ENCODE results near the gene RPH3AL.

RPH3AL gene

GRCh38 chr17:263271-263670 lies 89.3 kb downstream of the RPH3AL start:
- no peak for DNase-seq
- Histone ChIP-seq H3K36me3 (ENCODE audit: control insufficient read depth, insufficient read depth, low read length) (no peaks in the 10 kb centered on the region), H3K4me1 (ENCODE audit: control insufficient read depth, insufficient read depth, low read length, poor library complexity, severe bottlenecking) (no peaks in the 10 kb centered on the region), H3K4me3 (ENCODE audit: insufficient read depth, low read depth, low read length, poor library complexity, severe bottlenecking) (no peak overlapping the region), H3K9me3 (ENCODE audit: control insufficient read depth, low read length) (no peaks in the 10 kb centered on the region), H3K27ac (ENCODE audit: insufficient read depth, low read length, poor library complexity, severe bottlenecking) (no peak overlapping the region), H3K27me3 (replicated peaks; ENCODE audit: control insufficient read depth, insufficient read depth, low read length, poor library complexity, severe bottlenecking) (no peaks in the 10 kb centered on the region)

- Histone ChIP-seq H3K9me3 (ENCODE audit: control insufficient read depth, low read length) (no peaks in the 10 kb centered on the region), H3K4me1 (ENCODE audit: control insufficient read depth, insufficient read depth, low read length, poor library complexity, severe bottlenecking) (no peaks in the 10 kb centered on the region), H3K36me3 (ENCODE audit: control insufficient read depth, insufficient read depth, low read length) (no peaks in the 10 kb centered on the region), H3K27ac (ENCODE audit: insufficient read depth, low read length, poor library complexity, severe bottlenecking) (no peak overlapping the region), H3K4me3 (ENCODE audit: insufficient read depth, low read depth, low read length, poor library complexity, severe bottlenecking) (no peak overlapping the region), H3K27me3 (replicated peaks; ENCODE audit: control insufficient read depth, insufficient read depth, low read length, poor library complexity, severe bottlenecking) (no peaks in the 10 kb centered on the region)
- DNase-seq: no peak
Measured at GRCh38 chr17:261635-262034, 91.0 kb downstream of the RPH3AL start.

- H3K4me1 ChIP-seq (ENCODE audit: control insufficient read depth, insufficient read depth, low read length, poor library complexity, severe bottlenecking): no peaks in the 10 kb centered on the region
- H3K27ac ChIP-seq (ENCODE audit: insufficient read depth, low read length, poor library complexity, severe bottlenecking): no peak overlapping the region
- H3K27me3 ChIP-seq (replicated peaks; ENCODE audit: control insufficient read depth, insufficient read depth, low read length, poor library complexity, severe bottlenecking): no peaks in the 10 kb centered on the region
- DNase-seq: no peak
- H3K9me3 ChIP-seq (ENCODE audit: control insufficient read depth, low read length): no peaks in the 10 kb centered on the region
- H3K36me3 ChIP-seq (ENCODE audit: control insufficient read depth, insufficient read depth, low read length): no peaks in the 10 kb centered on the region
- no peak overlapping the region for H3K4me3 ChIP-seq (ENCODE audit: insufficient read depth, low read depth, low read length, poor library complexity, severe bottlenecking)
Measured at GRCh38 chr17:260944-261343, 91.7 kb downstream of the RPH3AL start.

DNA sequence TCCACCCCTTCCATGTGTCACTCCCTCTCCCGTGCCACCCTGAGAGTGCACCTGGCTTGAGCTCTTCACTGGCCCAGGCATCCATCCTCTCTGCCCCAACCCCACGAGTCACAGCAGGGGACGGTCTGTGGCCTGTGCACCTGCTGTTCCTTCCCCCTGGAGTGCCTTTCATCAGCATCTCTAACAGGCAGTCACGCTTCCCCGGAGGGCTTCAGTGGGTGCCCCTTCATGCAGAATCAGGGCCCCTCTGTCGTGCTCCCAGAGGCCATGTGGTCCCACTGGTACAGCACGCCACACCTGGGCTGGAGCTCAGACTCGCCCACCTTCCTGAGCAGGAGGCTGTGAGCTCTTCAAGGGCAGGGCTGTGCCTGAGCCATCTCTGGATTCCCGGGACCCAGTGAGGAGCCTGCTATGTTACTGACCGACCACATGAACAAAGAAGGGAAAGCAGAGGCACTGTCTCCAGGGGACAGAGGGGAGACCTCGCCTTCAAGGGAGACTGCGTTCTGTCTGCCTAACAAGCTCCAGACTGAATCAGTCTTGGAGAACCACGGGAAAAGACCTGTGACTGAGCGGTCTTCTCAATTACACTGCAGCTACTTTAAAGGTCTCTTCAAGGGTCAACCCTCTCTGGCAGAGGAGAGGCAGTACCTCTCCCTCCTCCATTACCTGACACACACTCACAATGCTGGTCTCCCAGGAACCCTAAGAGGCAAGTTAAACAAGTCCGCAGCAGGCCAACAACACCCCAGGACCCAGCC lies 92.4 kb downstream of the RPH3AL start:
- Histone ChIP-seq H3K4me1 (ENCODE audit: control insufficient read depth, insufficient read depth, low read length, poor library complexity, severe bottlenecking) (no peaks in the 10 kb centered on the region), H3K27ac (ENCODE audit: insufficient read depth, low read length, poor library complexity, severe bottlenecking) (no peak overlapping the region), H3K4me3 (ENCODE audit: insufficient read depth, low read depth, low read length, poor library complexity, severe bottlenecking) (no peak overlapping the region), H3K27me3 (replicated peaks; ENCODE audit: control insufficient read depth, insufficient read depth, low read length, poor library complexity, severe bottlenecking) (no peaks in the 10 kb centered on the region), H3K36me3 (ENCODE audit: control insufficient read depth, insufficient read depth, low read length) (no peaks in the 10 kb centered on the region), H3K9me3 (ENCODE audit: control insufficient read depth, low read length) (no peaks in the 10 kb centered on the region)
- DNase-seq: no peak

GRCh38 chr17:259341-259976 lies 93.1 kb downstream of the RPH3AL start:
- no peak for DNase-seq
- no peaks in the 10 kb centered on the region for H3K36me3 ChIP-seq (ENCODE audit: control insufficient read depth, insufficient read depth, low read length)
- H3K9me3 ChIP-seq (ENCODE audit: control insufficient read depth, low read length): no peaks in the 10 kb centered on the region
- no peak overlapping the region for H3K27ac ChIP-seq (ENCODE audit: insufficient read depth, low read length, poor library complexity, severe bottlenecking)
- H3K27me3 ChIP-seq (replicated peaks; ENCODE audit: control insufficient read depth, insufficient read depth, low read length, poor library complexity, severe bottlenecking): no peaks in the 10 kb centered on the region
- H3K4me3 ChIP-seq (ENCODE audit: insufficient read depth, low read depth, low read length, poor library complexity, severe bottlenecking): no peak overlapping the region
- no peaks in the 10 kb centered on the region for H3K4me1 ChIP-seq (ENCODE audit: control insufficient read depth, insufficient read depth, low read length, poor library complexity, severe bottlenecking)

DNA sequence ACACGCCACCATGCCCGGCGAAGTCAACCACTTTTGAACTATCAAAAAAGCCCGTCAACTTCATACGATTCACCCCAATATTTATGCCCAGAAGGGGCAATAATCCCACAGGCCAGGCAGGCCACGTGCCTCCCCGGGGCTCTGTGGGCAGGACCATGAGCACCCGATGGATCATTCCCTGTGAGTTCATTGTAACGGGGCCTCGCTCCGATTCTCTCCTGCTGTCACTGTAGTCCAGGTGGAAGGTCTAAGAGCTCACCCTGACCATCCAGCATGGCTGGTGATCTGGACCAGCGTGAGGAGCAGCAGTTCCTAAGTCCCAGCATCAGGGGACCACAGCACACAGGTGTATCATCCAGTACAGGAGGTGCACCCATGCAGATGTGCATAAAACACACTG lies 93.7 kb downstream of the RPH3AL start:
- no peak overlapping the region for H3K27ac ChIP-seq (ENCODE audit: insufficient read depth, low read length, poor library complexity, severe bottlenecking)
- H3K9me3 ChIP-seq (ENCODE audit: control insufficient read depth, low read length): no peaks in the 10 kb centered on the region
- H3K4me3 ChIP-seq (ENCODE audit: insufficient read depth, low read depth, low read length, poor library complexity, severe bottlenecking): no peak overlapping the region
- no peaks in the 10 kb centered on the region for H3K27me3 ChIP-seq (replicated peaks; ENCODE audit: control insufficient read depth, insufficient read depth, low read length, poor library complexity, severe bottlenecking)
- no peaks in the 10 kb centered on the region for H3K36me3 ChIP-seq (ENCODE audit: control insufficient read depth, insufficient read depth, low read length)
- H3K4me1 ChIP-seq (ENCODE audit: control insufficient read depth, insufficient read depth, low read length, poor library complexity, severe bottlenecking): no peaks in the 10 kb centered on the region
- no peak for DNase-seq

DNA sequence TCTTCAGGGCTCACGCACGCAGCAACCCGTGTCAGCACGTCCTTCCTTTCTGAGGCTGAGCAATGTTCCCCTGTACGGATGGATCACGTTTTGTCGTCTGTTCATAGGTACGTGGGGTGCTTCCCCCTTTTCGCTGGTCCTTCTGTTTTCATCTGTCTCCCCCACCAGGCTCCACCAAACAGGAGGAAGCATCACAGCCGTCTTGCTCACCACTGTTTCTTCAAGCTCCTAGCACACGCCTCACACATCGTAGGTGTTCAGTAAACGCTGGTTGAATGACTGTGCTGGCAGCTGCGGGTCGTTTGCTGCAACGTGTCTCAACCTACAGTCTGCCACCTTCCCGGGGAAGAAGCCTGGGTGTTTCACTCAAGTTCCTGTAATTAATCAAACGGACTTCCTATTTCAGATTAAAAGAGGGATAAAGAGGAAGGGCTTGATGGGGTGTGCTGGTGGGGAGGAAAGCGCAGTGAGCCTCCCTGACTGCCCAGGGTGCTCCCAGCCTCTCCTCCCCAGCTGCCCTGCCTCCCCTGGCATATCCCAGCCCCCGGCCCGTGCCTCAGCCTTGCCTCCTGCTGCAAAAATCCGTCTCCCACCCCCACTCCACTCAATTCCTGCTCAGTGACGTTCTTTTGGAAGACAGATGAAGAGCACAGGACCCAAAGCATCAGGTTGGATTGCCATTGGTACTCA lies 94.4 kb downstream of the RPH3AL start:
- Histone ChIP-seq H3K4me3 (ENCODE audit: insufficient read depth, low read depth, low read length, poor library complexity, severe bottlenecking) (no peak overlapping the region), H3K36me3 (ENCODE audit: control insufficient read depth, insufficient read depth, low read length) (no peaks in the 10 kb centered on the region), H3K27ac (ENCODE audit: insufficient read depth, low read length, poor library complexity, severe bottlenecking) (no peak overlapping the region), H3K4me1 (ENCODE audit: control insufficient read depth, insufficient read depth, low read length, poor library complexity, severe bottlenecking) (no peaks in the 10 kb centered on the region), H3K27me3 (replicated peaks; ENCODE audit: control insufficient read depth, insufficient read depth, low read length, poor library complexity, severe bottlenecking) (no peaks in the 10 kb centered on the region), H3K9me3 (ENCODE audit: control insufficient read depth, low read length) (no peaks in the 10 kb centered on the region)
- no peak for DNase-seq

DNA sequence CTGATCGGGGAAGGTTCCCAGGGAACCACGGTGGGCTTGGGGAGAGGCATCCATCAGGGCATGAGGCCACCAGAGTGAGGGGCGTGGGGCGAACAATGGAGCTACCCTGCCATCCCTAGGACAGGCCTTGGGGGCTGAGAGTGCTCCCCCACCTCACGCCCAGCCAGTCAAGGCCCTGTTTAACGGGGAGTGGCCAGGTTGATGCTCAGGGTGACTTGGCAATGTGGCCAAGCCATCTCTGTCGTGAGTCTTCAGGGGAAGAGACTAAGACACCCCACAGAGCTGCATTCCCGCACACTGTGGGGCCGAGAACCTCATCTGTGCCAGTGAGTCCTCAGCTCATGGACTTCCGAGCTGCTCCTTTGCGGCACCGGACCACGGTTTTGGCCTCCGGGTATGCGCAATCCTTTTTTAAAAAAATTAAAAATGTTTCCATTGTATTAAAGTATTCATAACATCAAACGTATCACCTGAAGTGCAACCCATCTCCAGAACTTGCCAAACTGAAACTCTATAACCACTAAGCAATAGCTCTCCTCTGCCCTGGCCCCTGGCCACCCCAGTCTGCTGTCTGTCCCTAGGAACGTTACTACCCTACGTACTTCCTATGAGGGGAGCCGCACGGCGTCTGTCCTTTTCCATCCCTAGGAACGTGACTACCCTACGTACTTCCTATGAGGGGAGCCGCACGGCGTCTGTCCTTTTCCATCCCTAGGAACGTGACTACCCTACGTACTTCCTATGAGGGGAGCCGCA lies 99.3 kb downstream of the RPH3AL start:
- no peak for DNase-seq
- no peak overlapping the region for H3K4me3 ChIP-seq (ENCODE audit: insufficient read depth, low read depth, low read length, poor library complexity, severe bottlenecking)
- H3K9me3 ChIP-seq (ENCODE audit: control insufficient read depth, low read length): no peaks in the 10 kb centered on the region
- H3K4me1 ChIP-seq (ENCODE audit: control insufficient read depth, insufficient read depth, low read length, poor library complexity, severe bottlenecking): no peaks in the 10 kb centered on the region
- no peak overlapping the region for H3K27ac ChIP-seq (ENCODE audit: insufficient read depth, low read length, poor library complexity, severe bottlenecking)
- H3K36me3 ChIP-seq (ENCODE audit: control insufficient read depth, insufficient read depth, low read length): no peaks in the 10 kb centered on the region
- no peaks in the 10 kb centered on the region for H3K27me3 ChIP-seq (replicated peaks; ENCODE audit: control insufficient read depth, insufficient read depth, low read length, poor library complexity, severe bottlenecking)

DNA sequence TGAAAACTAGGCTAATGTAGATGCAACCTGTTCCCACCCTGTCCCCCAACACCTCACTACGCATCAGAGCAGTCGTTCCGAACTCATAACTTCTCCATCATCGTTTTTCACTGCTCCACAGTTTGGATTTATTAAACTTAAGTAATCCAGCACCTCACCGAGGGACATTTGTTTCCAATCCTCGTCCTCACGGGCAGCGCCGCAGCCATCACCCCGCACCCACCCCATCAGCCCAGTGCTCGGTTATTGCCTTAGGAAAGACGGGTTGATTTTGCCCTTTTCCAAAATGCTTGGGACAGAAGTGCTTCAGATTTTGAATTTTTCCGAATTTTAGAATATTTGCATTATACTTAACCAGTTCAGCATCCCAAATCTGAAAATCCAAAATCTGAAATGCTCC lies 100.2 kb downstream of the RPH3AL start:
- no peak overlapping the region for H3K4me3 ChIP-seq (ENCODE audit: insufficient read depth, low read depth, low read length, poor library complexity, severe bottlenecking)

More for the DNA sequence above, 100.2 kb downstream of the RPH3AL start:
- Histone ChIP-seq H3K27ac (ENCODE audit: insufficient read depth, low read length, poor library complexity, severe bottlenecking) (no peak overlapping the region), H3K4me1 (ENCODE audit: control insufficient read depth, insufficient read depth, low read length, poor library complexity, severe bottlenecking) (no peaks in the 10 kb centered on the region), H3K36me3 (ENCODE audit: control insufficient read depth, insufficient read depth, low read length) (no peaks in the 10 kb centered on the region), H3K27me3 (replicated peaks; ENCODE audit: control insufficient read depth, insufficient read depth, low read length, poor library complexity, severe bottlenecking) (no peaks in the 10 kb centered on the region), H3K9me3 (ENCODE audit: control insufficient read depth, low read length) (no peaks in the 10 kb centered on the region)
- no peak for DNase-seq
